ENCODE data around the gene PPIL4.

Gene PPIL4, protein sequence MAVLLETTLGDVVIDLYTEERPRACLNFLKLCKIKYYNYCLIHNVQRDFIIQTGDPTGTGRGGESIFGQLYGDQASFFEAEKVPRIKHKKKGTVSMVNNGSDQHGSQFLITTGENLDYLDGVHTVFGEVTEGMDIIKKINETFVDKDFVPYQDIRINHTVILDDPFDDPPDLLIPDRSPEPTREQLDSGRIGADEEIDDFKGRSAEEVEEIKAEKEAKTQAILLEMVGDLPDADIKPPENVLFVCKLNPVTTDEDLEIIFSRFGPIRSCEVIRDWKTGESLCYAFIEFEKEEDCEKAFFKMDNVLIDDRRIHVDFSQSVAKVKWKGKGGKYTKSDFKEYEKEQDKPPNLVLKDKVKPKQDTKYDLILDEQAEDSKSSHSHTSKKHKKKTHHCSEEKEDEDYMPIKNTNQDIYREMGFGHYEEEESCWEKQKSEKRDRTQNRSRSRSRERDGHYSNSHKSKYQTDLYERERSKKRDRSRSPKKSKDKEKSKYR

DNA sequence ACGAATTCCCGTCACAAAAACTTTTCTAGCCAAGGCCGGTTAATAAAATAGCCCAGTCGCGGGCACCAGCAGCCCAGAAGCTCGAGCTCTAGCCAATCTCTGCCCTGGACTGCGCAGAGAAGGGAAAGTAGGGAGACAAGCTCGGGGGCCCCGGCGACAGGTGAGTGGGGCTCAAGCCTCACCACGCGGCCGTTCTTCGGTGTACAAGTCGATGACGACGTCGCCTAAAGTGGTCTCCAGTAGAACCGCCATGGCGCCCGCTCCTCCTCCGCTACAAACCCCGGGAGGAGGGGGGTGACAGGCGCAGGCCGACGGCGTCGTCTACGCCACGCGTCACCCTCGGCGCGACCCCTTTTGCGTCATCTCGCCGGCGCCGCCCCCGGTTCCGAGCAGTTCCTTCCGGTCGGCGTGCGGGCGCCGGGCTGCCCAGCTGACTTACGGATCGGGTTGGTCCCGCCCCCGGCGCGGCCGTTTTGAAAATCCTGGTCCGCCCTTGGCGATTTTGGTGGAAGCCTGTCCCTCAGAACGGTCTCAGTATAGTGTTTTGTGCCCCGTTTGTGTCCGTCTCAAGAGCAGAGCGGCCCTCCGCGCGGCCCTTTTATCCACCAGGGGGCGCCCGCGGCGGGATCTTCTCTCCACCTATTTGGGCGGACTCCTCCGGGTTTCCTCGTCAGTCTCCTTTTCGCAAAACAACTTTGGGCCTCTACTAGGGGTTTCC lies at the start of gene PPIL4:
Gene PPIL4, minus strand, starts transcription at position 290 of the 718 bp plus-strand sequence. Its CDS starts 38 bp downstream, at position 252.
- DNase-seq = peak; percentile 76

DNA sequence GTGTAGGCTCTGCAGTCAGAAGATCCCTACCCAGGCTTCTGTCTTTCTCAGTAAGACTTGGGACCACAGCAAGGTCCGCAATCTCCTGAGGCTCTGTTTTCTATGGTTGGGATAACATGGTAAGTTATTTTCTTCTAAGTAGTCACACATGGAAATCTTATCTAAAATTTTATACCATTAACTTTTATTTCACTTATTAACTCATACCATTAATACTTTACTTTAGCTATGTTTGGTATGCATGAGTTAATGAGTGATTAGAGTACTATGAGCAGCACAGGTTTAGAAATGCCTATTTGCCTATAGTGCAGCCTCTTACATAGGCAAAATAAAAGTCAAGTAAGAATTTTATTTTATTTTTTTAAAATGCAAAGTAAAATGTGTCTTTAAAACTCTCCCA lies 47.6 kb upstream of the PPIL4 start:
- no peak for DNase-seq

DNA sequence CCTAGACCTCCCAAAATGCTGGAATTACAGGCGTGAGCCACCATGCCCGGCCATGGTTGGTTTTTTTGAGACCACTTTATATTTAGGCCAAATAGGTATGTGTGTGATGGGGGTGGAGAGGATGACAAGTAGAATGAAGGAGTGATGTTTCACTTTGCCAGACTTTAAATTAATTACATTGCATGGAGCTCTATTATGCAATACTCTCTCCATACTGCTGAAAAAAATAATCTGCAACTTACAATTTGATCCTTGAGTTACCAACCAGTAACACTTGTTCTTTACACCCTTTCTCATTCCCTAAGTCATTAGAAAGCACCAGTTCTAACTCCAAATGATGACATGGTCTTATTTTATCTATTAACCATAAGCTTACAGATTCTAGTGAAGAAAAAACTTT lies 47.1 kb upstream of the PPIL4 start:
- DNase-seq = no peak

DNA sequence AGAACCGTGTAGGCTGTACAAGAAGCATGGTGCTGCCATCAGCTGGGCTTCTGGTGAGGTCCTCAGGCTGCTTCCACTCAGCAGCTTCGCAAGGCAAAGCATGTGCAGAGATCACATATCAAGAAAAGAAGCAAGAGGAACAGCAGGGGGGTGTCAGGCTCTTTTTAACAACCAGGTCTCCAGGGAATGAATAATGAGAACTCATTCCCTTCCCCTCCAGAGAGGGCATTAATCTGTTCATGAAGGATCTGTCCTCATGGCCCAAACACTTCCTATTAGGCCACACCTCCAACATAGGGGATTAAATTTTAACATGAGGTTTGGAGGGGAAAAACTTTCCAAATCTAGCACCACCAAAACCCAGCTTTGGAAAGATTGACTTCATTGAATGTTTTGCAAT lies 40.3 kb upstream of the PPIL4 start:
- no peak for DNase-seq

DNA sequence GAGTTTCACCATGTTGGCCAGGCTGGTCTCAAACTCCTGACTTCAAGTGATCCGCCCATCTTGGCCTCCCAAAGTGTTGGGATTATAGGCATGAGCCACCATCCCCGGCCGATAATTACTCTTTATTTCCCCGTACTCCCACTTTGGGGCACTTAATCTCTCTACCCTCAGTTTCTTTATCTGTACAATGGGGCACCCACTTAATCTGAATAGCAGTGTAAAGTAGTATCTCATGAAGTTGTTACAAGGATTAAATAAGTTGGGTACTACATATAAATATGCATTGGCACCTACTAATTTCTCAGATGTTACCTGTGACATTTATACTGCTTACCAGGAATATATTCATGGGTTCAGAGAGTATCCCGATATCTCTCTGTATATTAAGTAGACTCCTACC lies 35.5 kb upstream of the PPIL4 start:
- no peak for DNase-seq

DNA sequence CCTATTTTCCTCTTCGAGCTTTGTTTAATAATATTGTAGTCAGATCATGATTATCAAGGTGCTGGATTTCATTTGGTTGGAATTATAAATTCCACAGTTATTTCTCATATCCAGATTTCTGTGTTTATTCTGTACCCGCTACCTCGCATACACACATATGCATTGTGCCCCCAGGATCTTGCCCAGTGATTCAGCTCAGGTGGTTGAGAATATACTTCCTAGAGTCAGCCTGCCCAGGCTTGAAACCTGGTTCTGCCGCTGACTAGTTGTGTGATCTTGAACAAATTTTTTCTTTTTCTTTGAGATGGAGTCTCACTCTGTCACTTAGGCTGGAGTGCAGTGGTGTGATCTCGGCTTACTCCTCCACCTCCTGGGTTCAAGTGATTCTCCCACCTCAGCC lies 35.0 kb upstream of the PPIL4 start:
- DNase-seq = no peak

DNA sequence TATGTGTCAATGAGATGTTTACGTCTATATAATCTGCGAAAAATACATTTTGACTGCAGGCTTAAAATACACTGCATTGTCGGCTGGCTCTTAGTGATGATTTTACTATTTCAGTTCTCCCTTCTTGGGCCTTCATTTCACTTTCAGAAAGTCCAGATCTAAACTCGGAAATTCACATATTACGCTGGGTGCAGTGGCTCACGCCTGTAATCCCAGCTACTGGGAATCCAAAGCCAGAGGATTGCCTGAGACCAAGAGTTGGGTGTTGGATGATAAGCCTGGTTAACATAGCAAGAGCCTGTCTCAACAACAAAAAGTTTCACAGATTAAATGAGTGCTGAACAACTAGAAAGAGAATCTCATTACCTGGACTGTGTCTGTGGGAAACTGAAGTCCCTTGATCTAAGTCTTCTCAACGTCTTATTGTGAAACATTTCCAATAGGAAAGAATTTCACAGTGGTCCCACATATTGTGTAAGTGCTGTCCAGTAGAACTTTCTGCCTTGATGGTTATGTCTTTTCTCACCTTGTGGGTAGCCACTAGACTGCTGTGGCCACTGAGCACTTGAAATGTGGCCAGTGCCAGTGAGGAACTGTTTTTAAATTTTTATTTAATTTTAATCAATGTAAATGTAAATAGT lies 22.2 kb upstream of the PPIL4 start:
- DNase-seq = no peak

DNA sequence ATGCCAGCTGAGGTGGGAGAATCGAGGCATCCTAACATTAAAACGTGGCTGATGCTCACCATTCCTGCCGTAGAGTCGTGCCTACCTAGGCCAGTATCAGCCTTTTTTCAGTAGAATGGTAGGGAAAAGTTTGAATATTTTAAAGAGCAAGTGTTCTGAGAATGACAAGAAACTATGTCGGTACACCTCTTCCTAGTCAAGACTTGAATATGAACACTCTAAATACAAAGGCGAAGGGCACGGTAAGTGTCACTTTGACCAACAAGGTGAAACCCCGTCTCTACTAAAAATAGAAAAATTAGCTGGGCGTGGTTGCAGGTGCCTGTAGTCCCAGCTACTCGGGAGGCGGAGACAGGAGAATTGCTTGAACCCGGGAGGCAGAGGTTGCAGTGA lies 21.3 kb upstream of the PPIL4 start:
- no peak for DNase-seq

DNA sequence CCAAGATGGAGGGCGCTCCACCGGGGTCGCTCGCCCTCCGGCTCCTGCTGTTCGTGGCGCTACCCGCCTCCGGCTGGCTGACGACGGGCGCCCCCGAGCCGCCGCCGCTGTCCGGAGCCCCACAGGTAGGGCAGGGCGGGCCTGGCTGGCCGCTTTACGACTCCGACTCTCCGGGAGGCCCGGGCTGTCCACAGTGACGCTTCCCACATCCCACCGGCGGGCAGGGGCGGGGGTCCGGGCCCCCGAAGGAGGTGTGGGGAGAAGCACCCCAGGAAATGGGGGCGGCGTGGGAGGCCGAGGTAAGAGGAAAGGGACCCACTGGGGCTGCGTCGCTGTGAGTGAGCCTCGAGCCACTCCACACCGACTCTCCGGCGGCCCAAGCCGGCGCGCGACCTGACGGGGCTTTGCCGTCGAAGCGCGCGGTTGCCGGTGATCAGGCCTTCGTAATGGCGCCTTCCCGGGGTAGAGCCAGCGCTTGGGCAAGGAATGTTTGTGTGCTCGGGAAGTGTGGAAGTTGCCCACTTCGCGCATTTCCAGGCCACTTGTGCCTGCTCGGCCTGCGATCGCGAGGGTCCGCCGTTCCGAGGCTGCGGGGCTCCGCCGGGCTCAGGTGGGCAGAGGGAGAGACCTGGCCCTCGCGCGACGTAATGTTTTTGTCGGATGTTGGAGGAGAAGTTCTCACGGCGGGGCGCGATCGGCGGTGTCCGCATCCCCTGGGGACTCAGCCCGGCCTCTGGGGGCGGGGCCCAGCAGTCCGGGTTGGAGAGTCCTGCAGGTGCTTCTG lies 20.8 kb upstream of the PPIL4 start:
- DNase-seq = peak; percentile 33

DNA sequence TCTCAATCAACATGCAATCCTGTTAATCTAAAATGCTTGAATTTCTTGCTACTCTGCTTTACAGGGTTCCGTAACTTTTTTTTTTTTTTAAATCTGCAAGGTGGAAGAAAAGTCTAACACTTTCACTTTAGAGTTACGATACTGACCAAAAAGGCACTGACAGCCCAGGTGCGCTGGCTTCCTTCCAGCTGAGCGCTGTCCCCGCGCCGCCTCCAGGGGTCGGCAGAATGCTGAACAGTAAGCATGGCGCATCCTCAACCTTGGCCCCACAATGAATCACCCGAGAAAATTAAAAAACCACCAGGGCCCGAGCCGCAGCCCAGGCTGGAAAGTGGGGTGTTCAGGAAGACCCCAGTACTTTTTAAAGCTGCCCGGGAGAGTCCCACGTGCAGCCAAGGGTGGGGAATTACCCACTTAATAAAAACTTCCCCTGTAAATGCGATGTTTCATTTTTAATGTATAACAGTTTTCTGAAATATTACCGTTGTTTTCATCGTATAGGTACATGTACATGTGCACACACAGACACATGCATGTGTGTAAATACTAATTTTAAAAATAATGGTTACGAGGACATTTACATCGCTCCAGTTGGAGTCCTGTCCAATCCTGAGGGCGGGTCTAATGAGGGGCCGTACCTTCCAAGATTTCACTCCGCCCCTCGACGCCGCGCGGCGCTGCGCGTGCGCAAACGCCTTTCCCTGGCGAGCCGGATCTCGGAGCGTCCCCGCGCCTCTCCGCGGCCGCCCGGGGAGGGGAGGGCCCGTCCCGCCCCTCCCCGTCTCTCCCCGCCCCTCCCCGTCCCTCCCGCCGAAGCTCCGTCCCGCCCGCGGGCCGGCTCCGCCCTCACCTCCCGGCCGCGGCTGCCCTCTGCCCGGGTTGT lies 19.9 kb upstream of the PPIL4 start, which contains the start of gene GINM1:
Gene GINM1, plus strand, starts transcription at position 849 of the 883 bp plus-strand sequence. CDS start 40 bp downstream, outside the sequence.
- peak; percentile 89 for DNase-seq

DNA sequence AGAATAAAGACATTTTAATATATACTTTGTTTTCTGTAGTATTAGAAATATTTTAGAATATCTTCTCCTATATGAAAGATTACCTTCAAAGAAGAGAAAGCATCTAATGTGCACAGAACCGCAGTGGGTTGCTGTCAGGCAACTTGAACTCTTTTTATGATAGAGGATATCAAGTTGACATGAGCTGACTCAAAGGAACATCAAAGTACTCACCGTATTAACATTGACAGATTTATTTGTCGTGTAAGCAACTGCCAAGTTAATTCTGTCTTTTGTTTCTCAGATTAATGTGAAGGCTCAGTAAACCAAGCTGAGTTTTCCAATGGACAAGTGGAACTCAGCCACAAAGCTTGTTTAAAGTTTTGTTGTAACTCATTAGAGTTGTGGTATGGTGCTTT lies 18.1 kb upstream of the PPIL4 start:
- no peak for DNase-seq

DNA sequence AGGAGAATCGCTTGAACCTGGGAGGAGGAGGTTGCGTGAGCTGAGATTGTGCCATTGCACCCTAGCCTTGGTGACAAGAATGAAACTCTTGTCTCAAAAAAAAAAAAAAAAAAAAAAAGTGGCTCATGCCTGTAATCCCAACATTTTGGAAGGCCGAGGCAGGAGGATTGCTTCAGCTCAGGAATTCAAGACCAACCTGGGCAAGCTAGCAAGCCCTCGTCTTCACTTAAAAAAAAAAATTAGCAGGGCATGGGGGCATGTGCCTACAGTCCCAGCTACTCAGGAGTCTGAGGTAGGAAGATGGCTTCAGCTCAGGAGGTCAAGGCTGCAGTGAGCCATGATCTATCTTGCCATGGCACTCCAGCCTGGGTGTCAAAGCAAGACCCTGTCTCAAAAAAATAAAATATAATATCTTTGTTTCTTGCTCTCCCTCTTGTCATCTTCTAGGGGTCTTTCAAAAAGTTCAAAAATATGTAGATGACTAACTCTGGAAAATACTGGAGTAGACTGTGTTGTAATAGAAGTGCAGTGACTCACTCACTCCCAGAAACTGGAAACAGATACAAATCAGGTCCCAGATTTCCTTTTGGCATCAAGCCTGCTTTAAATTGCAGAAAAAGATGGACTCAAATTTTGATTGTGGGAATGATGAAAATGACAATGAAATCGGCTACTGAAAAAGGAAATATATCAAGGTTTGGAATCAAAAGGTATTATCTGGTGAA lies 17.5 kb upstream of the PPIL4 start:
- DNase-seq = no peak

DNA sequence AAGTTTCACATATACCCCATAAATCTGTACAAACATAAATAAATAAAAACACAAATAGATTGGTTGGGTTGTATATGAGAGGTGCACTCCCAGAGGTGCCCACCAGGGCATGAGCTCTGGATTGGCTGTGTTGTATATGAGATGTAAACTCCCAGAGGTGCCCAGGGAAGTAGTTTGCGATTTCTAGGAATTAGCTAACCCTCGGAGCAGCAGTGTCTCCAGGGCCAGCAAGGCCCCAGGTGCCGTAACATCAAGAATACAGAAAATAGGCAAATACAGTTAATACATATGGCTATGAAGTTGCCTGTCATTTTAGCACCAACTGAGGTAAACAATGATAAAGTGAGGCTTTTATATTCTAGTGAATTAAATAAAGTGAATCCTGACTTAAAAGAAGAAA lies 14.9 kb upstream of the PPIL4 start:
- no peak for DNase-seq

DNA sequence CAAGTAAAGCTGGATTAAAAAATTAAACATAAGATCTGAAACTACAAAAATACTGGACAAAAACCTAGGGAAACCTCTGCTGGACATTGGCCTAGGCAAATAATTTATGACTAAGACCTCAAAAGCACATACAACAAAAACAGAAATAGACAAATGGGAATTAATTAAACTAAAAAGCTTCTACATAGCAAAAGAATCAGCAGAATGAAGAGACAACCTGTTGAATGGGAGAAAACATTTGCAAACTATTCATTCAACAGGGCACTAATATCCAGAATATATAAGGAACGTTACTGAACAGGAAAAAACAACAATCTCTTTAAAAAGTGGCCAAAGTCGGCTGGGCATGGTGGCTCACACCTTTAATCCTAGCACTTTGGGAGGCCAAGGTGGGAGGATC lies 13.5 kb upstream of the PPIL4 start:
- DNase-seq = no peak

DNA sequence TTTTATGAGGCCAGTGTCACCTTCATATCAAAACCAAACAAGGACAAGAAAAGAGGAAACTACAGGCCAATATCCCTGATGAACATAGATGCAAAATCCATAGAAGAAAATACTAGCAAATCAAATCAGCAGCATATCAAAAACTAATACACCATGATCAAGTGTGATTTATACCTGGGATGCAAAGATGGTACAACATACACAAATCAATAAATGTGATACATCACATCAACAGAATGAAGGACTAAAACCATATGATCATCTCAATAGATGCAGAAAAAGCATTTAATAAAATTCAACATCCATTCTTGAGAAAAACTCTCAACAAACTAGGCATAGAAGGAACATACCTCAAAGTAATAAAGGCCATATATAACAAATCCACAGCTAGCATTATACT lies 12.2 kb upstream of the PPIL4 start:
- no peak for DNase-seq

DNA sequence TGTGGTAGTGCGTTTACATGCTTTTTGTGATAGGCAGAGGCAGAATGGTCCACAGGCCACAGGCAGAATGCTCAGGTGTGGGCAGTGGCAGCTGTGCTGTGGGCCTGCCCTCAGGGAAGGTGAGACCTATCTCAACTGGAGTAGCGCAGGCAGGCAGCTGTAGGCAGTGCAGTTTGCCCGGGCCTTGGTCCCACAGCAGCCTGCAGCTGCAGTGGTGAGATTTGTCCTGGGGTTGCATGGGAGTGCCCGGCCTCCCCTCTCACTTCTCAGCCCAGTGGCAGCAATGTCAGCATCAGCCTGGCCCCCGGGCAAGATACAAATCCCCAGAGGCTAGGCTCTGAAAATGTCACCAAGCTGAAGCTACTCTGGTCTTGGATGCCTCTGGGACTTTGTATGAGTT lies 6.1 kb upstream of the PPIL4 start:
- no peak for DNase-seq

DNA sequence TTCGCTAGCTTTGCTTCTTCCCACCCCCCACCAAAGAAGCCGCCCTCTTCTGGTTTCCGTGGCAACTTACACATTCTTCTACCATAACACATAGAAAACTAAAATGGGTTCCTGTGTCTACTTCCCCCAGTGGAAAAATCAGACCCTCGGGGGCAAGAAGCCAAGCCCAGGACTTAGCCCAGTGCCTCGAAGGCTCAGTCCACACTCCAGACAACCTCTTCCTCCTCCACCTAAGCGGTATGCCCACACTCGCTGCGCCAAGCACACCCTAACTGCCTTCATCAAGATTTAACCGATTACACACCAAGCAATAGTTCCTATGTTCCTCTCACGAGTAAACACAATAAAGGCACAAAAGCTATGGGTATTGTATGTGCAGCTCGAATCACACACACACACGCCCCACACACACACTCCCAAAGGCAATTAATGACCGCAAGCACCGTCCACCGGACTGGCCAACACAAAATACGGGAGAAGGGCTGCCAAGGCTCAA lies 537 bp downstream of the PPIL4 start:
- DNase-seq = no peak

DNA sequence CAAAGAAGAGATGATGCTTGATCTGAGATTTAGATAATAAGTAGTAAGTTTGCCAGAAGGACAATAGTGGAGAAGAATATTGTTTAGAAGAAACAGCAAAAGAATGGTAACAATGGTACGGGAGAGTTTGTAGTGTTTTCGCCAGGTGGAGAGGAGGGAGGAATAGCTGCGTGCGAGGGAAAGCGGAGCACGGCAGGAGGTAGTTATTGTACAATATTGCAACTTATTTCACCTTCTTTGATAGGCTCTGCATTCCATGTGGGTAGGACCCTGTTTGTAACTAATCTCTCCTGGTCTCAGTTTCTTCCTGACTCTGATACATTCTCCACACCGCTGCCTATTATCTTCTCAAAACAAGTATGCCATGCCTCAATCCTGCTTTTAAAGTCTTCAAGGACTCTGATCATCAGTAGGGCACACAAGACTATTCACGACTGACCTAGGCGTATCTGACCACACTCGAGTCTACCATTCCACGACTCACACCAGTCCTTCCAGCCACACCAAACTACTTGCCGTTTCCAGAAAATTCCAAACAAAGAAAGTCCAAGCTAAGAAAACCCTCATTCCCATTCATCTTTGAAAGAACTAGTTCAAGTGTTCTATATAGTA lies 1.1 kb downstream of the PPIL4 start:
- no peak for DNase-seq

DNA sequence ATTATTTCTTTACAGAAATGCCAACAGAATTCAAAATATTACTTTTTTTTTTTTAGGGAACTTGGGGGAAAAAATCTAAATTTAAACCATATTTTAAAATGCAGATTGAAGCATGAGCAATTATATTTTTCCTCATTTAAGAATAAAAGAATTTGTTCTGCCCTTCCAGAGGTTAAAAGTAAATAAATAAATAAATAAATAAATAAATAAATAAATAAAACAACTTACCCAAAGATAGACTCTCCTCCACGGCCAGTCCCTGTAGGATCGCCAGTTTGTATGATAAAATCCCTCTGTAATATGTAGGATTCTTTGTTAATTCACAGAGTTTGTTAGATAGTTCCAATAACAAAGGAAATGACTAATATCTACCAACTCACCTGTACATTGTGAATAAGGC lies 4.7 kb downstream of the PPIL4 start:
- DNase-seq = no peak

DNA sequence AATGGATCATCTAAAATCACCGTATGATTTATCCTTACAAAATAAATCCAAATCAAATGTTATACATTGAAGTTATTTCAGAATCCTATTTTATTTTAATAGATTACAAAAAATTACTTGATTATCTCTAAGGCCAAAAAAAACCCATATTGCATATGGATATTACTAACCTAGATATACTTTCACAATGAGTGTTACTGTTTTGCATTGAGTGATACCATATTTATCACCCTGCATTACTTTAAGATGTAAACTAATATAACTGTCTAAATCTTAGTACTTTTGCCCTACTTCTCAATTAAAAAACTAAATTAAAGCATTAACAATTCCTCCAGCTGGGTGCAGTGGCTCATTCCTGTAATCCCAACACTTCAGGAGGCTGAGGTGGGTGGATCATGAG lies 11.1 kb downstream of the PPIL4 start:
- DNase-seq = no peak
